K562 (cell line): ENCODE data around the gene LTBP4. TPM values are rescaled to one million over a fixed set of nuclear protein-coding genes. Genes with fewer than 3 reads are reported as not detected.

Experiments
- DACH1 ChIP-seq: fragments of 450-650 bp; IDR thresholded peaks from 2 replicates; pipeline ENCODE4 v1.6.1; 2018; ENCODE audit not compliant: partially characterized antibody
- NR1H2 ChIP-seq: sonication (generic); formaldehyde crosslinking; IDR thresholded peaks from 2 replicates; pipeline ENCODE4 v1.4.0; 2020; ENCODE audit warnings: mild to moderate bottlenecking, missing genetic modification reagents
- XRCC3 ChIP-seq: fragments of 450-650 bp; IDR thresholded peaks from 2 replicates; pipeline ENCODE4 v1.6.1; 2017; ENCODE audit warnings: mild to moderate bottlenecking, moderate library complexity
- ZNF174 ChIP-seq: fragments of 250-450 bp; sonication (Bioruptor Pico); IDR thresholded peaks from 2 replicates; pipeline ENCODE4 v1.4.0; 2020; ENCODE audit warnings: mild to moderate bottlenecking
- ZNF263 ChIP-seq: sonication (generic); formaldehyde crosslinking; IDR thresholded peaks from 2 replicates; pipeline ENCODE4 v1.8.0; 2022; ENCODE audit warnings: mild to moderate bottlenecking, missing genetic modification reagents, borderline replicate concordance
- ZNF316 ChIP-seq: fragments of 450-650 bp; IDR thresholded peaks from 2 replicates; pipeline ENCODE4 v1.6.1; 2016
- ZNF449 ChIP-seq: fragments of 250-450 bp; sonication (Bioruptor Pico); IDR thresholded peaks from 2 replicates; pipeline ENCODE4 v1.8.0; 2022; ENCODE audit warnings: moderate library complexity, mild to moderate bottlenecking, inconsistent platforms
- ZNF551 ChIP-seq: fragments of 250-450 bp; sonication (Bioruptor Pico); IDR thresholded peaks from 2 replicates; pipeline ENCODE4 v1.5.0; 2021; ENCODE audit warnings: mild to moderate bottlenecking, moderate library complexity
- polyA plus RNA-seq, 8 experiments: library from polyadenylated mRNA; depleted of rRNA in 4 of 8; stranded (reverse) in 5 of 8; unstranded in 3 of 8; fragments of >200 nt; fragmentation: Nextera tagmentation in 2 of 8; fragmentation: Illumina TruSeq in 1 of 8; extraction: Ambion mirVana in 2 of 8; extraction: Trizol in 1 of 8; gene quantifications; 2 replicates each; pipeline versions ENCODE4 v1.2.1 to v1.2.3, GENCODE V29; 2011 to 2014; ENCODE audit warnings: inconsistent platforms in 1 of 8, missing spikeins in 1 of 8
- total RNA-seq, 7 experiments: library from RNA; depleted of rRNA in 6 of 7; stranded (reverse); fragments of >200 nt in 6 of 7; fragmentation: Illumina TruSeq in 2 of 7; extraction: Trizol in 2 of 7; gene quantifications; 2 replicates each; pipeline versions ENCODE4 v1.2.1 to v1.2.3, GENCODE V29; 2011 to 2021; ENCODE audit warnings: low replicate concordance in 1 of 7
- TF ChIP-seq, protein P1 (sequence below): fragments of 450-650 bp; IDR thresholded peaks from 2 replicates; pipeline ENCODE4 v1.6.1; 2016

LTBP4 gene
- total and polyA plus RNA-seq, 9 of the 15 experiments (the other 6 are each of a cell fraction or from before 2014, with no cell fraction given): 0.35 to 160 (median 31.6) TPM

DNA sequence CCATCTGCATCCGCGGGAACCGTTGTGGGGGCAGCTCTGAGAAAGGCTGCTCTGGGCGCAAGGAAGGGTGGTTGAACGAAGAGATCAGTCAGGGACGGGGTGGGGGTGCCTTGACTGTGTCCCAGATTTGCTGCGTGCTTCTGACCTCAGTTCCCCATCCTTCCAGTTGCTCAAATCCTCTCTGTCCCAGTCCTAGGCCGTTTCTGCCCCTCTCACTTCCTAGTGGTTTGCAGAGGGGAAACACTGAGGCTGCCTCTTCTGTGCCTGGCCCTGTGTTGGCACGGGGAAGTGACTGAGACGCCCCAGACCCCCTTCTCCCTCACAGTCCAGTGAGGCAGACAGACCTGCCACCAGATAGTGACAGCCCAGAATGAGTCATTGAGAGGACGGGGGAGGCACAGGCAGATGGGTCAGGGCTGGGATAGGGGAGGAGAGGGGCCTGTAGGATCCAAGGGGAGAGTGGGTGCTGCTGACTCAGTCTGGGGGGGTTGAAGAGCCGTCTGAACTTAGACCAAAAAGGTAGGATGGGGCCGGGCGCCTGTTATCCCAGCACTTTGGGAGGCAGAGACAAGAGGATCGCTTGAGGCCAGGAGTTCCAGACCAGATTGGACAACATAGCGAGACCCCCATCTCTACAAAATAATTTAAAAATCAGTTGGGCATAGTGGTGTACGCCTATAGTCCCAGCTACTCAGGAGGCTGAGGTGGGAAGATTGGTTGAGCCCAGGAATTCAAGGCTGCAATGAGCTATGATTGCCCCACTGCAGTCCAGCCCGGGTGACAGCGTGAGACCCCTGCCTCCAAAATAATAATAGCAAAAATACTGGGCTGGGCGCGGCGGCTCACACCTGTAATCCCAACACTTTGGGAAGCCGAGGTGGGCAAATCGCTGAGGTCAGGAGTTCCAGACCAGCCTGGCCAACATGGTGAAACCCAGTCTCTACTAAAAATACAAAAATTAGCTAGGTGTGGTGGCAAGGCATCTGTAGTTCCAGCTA is 62.8 kb downstream of the LTBP4 start (continued):
- TF ChIP-seq, protein P1, sequence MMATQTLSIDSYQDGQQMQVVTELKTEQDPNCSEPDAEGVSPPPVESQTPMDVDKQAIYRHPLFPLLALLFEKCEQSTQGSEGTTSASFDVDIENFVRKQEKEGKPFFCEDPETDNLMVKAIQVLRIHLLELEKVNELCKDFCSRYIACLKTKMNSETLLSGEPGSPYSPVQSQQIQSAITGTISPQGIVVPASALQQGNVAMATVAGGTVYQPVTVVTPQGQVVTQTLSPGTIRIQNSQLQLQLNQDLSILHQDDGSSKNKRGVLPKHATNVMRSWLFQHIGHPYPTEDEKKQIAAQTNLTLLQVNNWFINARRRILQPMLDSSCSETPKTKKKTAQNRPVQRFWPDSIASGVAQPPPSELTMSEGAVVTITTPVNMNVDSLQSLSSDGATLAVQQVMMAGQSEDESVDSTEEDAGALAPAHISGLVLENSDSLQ: peak; percentile 79
- TF ChIP-seq DACH1 (peak; percentile 9), ZNF551 (CRISPR knock-in tag) (no peak), ZNF174 (no peak), ZNF316 (0 out of 2 replicates have a peak, but pooled peaks have one; percentile 12), ZNF263 (CRISPR knock-in tag) (peak; percentile 7; the same call in 1 of the 2 replicates), ZNF449 (CRISPR knock-in tag) (no peak), NR1H2 (CRISPR knock-in tag) (0 out of 2 replicates have a peak, but pooled peaks have one; percentile 88), XRCC3 (no peak)
